GM19025 (cell line): ENCODE data around the gene TSGA10IP.

Experiments
- ATAC-seq: cut with Tn5 transposase; IDR thresholded peaks from one replicate; pipeline ENCODE4 v1.9.1; 2021; ENCODE audit warnings: mild to moderate bottlenecking, low read depth, moderate library complexity; ENCODE audit not compliant: unreplicated experiment

Gene TSGA10IP

DNA sequence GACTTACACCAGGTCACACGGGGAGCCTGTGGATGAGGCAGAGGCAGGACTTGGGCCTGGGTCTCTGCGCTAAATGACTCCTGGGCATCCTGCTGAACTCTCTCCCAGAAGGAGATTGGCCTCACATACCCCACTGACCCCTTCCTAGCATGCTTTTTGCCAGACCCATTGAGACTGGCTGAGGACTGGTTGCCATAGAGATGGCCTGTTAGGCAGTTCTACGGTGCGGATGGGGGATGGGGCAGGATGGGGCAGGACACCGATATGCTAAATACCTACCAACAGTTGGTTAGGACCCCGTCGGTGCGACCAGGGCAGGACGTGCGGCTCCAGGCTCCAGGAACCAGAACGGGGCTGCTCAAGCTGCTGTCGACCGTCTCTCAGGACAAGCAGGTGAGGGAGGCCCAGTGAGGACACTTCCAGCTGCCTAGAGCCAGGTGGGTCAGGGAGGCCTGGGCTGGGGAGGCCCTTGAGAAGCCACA is at the start of gene TSGA10IP:
Gene TSGA10IP (plus strand): TSS at position 51 of the 482 bp plus-strand sequence. CDS start 196 bp downstream, at position 247.
- ATAC-seq = no peak

DNA sequence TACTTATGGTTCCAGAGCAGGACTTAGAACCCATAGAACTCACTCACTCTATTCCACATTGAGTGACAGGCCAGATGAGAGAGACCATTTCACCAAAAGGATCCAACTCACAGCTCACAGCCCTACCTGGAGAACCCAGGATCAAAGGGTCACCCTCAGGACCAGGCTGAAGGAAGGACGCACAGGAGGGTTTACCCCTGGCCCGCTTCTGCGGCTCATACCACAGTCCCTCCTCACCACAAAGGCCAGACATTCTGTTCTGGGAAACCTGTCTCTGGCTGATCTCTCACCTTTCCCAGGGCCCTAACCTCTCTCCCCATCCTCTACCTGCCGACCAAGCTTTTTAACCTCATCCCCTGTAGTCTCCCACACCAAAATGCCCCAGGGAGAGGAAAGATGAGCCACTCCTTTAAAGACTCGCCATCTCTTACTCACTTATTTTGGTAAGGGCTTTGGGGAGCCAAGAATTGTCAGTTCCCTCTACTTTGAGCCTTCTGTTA is 49.7 kb upstream of the TSGA10IP start:
- ATAC-seq = no peak

DNA sequence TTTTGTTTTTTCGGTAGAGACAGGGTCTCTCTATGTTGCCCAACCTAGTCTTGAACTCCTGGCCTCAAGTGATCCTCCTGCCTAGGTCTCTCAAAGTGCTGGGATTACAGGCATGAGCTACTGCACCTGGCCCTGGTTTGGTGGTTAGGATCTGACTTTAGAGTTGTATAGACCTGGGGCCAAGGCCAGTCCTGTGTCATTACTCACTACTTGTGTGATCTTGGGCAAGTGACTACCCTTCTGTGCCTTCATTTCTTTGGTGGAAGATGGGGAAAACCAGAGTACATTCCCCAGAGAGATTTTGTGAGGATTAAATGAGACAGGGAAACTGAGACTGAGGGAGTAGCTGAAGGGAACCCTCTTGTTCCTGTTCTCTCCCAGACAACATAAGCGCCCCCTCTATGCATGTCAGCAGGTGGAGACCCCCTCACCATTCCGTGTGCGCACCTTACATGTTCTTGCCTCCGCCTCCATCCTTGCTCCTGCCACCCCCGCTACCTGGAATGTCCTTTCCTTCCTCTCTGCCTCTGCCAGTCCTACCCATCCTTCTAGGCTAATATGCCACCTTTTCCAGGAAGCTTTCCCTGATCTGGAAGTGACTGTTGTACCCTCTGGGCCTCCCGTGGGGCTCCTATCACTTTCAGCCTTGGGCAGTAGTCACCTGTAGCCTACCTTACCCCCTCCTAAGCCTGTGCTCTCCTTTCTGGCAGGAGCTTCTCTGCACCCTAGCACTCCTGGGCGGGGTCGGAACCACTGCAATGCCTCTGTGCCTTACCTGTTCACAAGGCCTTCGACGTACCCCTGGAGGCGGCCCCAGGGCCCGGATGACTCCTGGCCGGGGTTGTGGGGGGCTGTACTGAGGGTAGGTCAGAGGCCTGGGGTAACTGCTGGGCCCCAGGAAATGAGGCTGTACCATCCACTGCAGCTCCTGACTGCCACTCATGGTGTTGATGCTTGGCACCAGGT is 49.0 kb upstream of the TSGA10IP start:
- ATAC-seq = no peak

DNA sequence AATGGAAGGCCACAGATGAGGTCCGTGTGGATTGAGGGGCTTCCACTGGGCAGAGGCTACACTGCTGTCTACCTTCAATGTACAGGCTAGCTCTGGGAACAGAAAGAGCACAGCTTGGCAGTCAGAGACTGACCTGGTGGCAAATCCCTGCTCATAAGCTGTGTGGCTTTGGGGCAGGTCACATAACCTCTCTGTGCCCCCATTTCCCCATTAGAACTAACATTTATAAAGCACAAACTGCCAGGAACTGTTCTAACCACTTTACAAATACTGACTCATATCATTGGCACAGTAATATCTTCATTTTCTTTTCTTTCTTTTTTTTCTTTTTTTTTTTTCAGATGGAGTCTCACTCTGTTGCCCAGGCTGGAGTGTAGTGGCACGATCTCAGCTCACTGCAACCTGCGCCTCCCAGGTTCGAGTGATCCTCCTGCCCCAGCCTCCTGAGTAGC is 48.2 kb upstream of the TSGA10IP start:
- no peak for ATAC-seq

- ATAC-seq = no peak
These were observed 46.5 kb upstream of the TSGA10IP start for GRCh38 chr11:65898656-65899355.

GRCh38 chr11:65899356-65900124 is 45.7 kb upstream of the TSGA10IP start:
- ATAC-seq = no peak

- peak; percentile 85 for ATAC-seq
These were observed 45.0 kb upstream of the TSGA10IP start, which contains the start of gene FOSL1 for GRCh38 chr11:65900125-65900898. FOSL1 (minus strand) TSS chr11:65900388; CDS start chr11:65900339, 49 bp downstream.

- ATAC-seq = no peak
These were observed 44.4 kb upstream of the TSGA10IP start for GRCh38 chr11:65900899-65901180.

GRCh38 chr11:65903068-65903481 is 42.2 kb upstream of the TSGA10IP start:
- no peak for ATAC-seq

GRCh38 chr11:65903715-65904114 is 41.6 kb upstream of the TSGA10IP start:
- ATAC-seq = no peak

- ATAC-seq = no peak
These were observed 38.7 kb upstream of the TSGA10IP start for GRCh38 chr11:65906602-65907001.

- ATAC-seq = no peak
These were observed 37.4 kb upstream of the TSGA10IP start for GRCh38 chr11:65907878-65908277.

GRCh38 chr11:65911682-65912568 is 33.4 kb upstream of the TSGA10IP start:
- no peak for ATAC-seq

GRCh38 chr11:65912845-65913244 is 32.4 kb upstream of the TSGA10IP start:
- no peak for ATAC-seq

DNA sequence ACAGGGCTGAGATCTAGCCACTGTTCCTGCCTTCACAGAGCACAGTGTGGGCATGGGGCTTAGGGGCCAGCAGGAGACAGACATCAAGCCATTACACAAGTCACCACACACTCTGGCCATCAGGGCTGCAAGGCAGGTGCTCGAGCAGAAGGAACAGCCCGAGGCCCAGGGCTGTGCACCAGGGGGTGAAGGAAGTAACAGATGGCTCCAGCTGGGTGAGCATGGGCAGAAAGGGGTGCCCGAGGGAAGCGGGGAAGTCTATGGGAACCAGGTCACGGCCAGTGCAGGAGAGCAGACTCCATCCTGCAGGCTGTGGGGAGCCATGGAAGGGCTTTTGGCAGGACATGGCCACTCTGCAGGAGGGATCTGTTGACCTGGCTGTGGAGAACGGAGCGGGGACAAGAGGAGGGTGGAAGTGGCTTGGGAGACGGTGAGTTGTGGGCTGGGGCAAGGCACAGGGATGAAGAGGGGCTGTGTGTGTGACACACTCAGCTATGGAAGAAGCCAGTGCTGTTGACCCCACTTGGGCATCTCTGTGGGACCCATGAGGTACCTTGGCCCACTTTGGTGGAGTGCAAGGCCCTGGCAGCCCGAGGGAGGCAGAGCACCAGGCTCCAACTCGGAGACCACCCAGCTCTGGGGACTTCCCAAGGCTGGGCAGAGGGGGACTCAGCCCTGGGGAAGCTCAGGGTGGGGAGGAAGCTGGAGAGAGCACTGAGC is 30.0 kb upstream of the TSGA10IP start:
- ATAC-seq = no peak

DNA sequence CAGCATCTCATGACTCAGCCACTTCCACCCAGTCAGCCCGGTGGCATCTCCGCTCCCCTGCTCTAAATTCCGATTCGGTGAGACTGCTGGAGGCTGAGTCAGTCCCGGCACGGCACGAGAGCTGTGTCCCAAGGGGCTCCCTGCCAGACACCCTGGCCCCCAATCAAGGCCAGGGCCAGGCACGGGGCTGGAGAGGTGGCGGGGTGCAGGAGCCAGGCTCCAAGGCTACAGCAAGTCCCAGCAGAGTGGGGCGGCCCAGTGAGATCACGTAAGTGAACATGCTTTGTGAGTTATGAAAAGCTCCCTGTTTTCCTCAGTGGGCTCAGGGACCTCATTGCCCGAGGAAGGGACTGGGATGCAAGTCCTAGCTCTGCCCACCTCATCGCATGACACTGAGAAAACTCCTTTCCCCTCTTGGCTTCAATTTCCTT is 29.4 kb upstream of the TSGA10IP start:
- no peak for ATAC-seq

GRCh38 chr11:65916391-65916790 is 28.9 kb upstream of the TSGA10IP start:
- ATAC-seq = no peak

- ATAC-seq = no peak
These were observed 28.2 kb upstream of the TSGA10IP start for GRCh38 chr11:65917077-65917433.
